HG03060 (cell line): ENCODE results near the gene WNT9A.
"Not testable (repeated sequence)": the region's sequence is repeated elsewhere in the genome, so short reads cannot be mapped to it uniquely, and the experiment has no call there.

ENCODE experiments used
- ATAC-seq: cut with Tn5 transposase; IDR thresholded peaks from one replicate; pipeline ENCODE4 v1.9.1; 2021; ENCODE audit warnings: low read depth, moderate number of reproducible peaks; ENCODE audit not compliant: unreplicated experiment

The WNT9A gene

DNA sequence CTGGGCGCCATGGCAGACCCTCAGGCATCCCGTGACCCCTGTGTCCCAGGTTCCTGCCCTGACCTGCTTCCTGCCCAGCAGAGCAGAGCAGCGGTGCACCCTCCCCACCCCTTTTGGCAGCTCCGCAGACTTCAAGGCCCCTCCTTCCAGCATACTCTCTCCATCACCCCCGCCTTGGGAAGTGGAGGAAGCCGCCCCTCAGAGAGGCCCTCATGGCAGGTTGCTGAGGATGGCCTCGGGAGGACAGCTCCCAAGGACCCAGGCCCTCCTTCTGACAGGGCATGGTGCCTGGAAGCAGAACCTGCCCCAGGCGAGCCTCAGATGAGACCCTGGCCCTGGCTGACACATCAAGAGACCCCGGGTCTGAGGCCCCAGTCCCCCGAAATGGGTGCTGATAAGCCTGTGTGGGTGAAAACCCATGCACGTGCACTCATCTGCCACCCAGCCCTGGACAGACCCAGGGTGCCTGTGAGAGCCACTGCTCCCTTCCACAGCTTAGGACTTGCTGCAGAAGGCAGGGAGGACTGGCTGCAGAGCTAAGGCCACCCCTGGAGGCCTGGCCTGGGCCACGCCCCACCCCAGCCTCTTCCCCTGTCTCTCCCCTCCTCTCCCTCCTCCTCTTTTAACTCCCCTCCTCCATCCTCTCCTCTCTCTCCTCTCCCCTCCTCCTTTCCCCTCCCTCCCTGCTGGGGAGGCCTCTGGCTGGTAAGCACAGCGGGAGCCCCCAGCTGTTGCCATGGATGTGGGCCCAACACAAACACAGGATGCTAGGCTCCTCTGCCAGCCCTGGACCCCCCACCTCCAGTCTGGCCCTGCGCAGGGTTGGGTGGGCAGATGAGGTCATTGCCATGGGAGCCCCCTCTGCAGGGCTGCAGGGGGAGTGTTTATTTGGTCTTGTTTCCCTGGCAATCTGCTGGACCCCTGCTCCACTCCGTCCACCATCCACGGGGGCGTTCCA is 33.7 kb downstream of the WNT9A start:
- no peak for ATAC-seq

DNA sequence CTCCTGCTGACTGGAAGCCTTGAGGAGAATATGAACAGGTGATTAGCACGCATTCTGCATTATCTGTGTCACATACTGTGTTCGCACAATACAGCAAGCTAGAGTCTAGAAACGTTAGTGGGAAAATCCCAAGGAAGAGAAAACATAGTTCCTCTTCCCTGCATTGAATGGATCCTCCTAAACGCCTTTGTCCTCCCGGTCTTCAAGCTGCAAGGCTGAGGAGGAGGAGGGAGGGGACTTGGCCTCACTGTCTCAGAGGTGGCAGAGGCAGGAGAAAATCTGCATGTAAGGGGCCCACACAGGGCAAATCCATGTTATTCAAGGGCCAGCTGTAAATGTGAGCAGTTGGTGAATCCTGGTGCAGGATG is 34.4 kb downstream of the WNT9A start:
- ATAC-seq = no peak

DNA sequence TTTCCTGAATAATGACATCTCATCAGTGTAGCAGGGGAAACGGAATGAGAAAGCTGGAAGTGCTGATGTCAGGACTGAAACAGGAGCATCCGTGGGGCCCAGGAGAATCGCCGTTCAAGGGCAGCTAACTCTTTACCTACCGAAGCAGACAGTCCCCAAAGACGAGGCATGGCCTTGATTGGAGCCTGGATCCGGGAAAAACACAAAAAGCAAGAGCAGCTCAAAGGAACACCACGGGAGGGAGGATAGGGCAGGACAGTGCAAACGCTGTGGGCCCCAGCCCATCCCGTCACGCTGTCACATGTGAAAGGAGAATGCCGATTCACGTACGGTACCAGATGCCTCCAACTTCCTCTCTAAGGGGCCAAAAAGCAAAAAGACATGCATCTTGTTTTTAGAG is 34.9 kb downstream of the WNT9A start:
- ATAC-seq = no peak

DNA sequence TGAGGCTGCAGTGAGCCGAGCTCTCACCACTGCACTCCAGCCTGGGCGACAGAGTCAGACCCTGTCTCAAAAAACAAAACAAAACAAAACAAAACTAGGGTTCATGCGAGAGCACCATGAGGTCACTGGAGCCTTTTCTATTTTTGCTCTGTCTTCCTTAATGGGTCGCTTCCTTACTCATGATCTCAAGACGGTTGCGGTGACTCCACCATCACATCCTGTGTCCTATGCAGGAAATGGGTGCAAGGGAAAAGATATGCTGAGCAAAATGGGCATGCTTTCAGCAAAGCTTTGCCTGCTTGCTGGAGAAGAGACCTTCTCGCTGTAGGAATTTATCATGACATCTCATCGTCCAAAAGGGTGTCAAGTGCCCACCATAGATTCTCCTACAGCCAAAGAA is 36.4 kb downstream of the WNT9A start:
- ATAC-seq = no peak

DNA sequence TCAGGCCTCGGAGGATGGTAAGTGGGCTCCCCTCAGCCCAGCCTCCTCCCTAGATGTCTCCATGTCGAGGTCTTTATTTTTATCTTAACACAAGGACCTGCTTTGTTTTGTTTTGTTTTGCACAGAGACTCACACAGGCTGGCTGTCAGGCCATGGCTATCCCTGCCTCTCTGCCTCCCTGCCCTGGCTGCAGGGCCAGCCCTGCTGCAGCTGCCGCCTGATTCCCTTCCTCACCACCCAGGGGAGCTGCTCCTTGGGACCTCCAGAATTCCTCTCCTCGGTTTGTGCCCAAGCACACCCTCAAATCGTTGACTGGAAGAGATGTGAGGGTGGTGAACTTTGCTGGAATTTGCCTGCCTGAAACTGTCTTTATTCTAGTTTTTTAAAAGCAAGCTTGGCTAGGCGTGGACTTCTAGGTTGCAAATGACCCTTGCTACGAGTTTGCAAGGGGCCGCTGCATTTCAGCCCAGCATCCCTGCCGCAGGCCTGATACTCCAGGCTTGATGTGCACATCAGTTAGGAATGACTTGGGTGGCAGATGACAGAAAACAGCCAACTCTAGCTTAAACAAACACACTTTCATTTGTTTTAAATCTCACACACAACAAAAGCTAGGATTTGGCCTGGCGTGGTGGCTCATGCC is 37.1 kb downstream of the WNT9A start:
- ATAC-seq = no peak

DNA sequence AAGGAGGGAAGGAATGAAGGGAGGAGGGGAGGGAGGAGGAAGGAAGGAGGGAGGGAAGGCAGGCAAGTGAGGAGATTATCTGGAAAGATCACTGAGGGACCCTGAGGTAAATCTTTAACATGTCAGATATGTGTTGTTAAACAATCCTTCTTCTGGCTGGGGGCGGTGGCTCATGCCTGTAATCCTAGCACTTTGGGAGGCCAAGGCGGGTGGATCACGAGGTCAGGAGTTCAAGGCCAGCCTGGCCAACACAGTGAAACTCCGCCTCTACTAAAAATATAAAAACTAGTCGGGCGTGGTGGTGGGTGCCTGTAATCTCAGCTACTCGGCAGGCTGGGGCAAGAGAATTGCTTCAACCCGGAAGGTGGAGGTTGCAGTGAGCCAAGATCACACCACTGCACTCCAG is 37.8 kb downstream of the WNT9A start:
- ATAC-seq = not testable (repeated sequence)

DNA sequence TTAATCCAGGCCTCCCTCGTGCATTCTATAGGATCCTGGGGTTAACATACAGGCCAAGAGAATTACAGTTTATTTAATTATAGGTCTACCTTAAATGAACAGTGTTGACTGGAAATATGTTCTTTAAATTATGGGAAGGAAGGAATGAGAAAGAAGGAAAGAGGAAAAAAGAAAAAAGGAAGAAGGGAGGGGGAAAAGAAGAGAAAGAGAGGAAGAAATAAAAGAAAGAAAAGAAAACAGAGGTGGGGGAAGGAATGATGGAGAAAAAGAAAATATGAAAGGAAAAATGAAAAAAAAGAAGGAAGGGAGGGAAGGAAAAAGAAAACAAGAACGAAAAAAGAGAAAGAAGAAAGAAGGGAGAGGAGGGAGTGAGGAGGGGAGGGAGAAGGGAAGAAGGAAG is 38.5 kb downstream of the WNT9A start:
- ATAC-seq = no peak

DNA sequence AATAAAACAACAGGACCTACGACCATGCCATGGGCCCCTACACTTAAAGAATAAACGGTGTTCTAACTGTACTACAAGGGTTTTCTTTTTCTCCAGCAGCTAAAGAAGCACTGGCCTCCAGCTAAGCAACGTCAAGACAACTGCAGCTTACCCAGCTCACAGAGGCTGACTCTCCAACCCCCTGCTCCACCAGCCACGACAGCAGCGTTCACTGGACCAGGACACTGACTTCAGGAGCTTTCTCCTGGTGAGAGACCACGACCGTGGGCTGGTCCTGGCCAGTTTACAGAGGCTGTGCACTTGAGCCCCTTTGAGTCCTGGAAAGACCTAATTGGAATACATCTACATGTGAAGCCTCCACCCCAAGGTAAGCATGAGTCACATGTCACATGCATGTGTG is 39.4 kb downstream of the WNT9A start:
- no peak for ATAC-seq

DNA sequence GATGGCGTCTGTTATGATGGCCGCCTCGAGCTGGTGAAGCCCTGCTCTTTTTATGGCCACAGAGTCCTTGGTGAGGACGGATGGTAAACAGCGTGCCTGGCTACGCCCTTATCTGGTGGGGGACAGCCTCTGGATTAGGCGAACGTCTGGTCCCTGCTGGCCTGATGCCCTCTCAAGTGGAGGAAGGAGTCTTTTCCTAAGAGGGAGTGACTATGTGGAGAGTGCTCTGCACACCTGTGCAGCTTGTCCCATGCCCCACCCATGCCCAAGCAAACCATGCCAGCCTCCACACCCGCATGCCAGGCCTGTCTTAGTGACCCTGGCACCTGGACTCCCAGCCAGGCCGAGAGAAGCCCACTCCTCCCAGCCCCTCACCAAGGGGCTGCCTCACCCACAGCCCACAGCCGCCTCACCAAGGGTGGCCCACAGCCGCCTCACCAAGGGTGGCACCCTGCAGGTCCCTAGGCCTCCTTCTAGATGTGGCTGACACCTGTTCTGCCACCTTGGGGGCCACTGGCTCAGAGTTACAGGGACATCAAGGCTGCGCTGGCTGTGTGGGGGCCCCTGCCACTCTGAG is 40.2 kb downstream of the WNT9A start:
- ATAC-seq = no peak

DNA sequence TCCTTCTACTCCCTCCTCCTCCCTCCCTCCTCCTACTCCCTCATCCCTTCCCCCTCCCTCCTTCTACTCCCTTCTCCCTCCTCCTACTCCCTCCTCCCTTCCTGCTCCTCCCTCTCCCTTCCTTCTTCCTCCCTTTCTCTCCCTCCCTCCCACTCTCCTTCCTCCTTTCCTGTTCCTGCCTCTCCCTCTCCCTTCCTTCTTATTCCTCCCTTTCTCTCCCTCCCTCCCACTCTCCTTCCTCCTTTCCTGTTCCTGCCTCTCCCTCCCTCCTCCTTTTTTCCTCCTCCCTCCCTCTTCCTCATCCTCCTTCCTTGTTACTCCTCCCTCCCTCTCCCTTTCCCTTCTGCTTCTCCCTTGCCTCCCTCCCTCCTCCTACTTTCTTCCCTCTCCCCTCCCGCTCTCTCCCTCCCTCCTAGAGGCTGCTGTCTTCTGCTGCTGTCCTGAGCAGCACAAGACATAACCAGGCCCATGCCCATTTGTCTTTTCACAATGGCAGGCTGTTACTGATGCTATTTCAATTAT is 41.1 kb downstream of the WNT9A start:
- ATAC-seq = no peak

DNA sequence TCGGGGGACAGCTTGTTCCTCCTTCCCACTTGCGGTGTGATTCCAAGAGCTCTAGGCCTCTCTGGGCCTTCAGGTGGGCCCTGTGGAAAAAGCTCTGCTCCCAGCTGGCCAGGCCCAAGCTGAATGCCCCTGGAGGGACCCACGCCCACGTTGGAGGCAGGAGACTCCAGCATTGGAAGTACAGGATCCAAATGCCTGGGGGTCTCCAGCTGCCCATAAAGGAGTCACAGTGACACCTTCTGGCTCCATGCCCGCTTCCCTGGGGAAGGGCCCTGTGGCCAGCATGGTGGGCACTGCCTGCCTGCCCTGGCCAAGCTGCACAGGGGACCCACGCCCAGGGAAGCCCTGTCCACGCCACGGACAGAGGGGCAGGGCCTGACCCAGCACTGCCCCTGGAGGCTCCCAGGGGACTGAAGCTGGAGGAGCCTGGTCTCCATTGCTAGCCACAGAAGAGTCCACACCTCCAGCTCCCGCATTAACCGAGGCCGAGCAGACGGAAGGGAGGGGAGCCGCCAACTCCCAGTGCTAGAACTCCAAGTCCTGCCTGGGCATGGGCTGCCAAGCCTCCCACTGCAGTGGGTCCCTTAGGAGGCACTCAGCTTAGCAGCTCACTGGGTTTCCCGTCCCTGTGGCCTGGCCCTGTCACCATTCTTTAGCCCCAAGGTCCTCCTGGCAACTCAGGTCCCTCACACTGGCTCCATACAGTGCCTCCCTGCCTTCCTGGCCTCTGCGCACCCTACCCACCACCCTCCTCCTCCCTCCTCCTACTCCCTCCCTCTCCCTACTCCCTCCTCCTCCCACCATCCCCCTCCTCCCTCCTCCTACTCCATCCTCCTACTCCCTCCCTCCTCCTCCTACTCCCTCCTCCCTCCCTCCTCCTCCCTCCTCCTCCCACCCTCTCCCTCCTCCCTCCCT is 41.9 kb downstream of the WNT9A start:
- ATAC-seq = no peak

DNA sequence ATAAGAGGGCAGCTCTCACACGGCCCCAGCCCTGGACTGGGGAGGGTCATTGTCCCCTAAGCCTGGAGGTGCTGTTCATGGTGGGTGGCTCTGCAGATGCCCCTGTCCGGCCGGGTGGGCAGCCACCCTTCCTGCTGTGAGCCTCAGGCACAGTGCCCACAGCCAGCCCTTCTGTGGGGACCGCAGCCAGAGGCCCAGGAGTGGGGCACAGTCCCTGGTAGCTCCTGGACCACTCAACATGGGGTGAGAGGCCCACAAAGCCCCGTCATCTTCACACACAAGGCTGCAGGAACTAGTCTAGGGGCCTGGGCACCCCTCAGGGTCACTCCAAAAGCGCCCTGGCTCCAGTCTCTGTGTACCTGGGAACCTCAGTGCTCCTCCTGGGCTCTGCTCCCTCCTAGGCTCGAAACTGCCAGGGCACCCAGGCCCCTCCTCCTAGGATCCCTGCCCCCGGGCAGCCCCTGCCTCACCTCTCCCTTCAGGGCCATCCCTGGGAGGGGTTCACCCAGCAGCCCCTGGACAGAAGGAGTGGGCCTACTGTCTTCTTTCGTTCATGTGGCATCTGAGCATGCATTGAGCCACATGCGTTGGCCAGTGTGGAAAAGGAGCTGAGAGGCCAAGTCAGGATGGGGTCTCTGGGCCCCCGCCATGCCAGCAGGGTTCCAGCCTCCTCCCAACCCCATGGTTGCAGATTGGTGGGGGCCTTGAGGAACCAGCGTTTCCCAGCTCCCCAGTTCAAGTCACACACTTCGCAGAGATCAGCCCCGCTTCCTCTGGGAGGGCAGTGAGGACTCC is 43.0 kb downstream of the WNT9A start:
- no peak for ATAC-seq

DNA sequence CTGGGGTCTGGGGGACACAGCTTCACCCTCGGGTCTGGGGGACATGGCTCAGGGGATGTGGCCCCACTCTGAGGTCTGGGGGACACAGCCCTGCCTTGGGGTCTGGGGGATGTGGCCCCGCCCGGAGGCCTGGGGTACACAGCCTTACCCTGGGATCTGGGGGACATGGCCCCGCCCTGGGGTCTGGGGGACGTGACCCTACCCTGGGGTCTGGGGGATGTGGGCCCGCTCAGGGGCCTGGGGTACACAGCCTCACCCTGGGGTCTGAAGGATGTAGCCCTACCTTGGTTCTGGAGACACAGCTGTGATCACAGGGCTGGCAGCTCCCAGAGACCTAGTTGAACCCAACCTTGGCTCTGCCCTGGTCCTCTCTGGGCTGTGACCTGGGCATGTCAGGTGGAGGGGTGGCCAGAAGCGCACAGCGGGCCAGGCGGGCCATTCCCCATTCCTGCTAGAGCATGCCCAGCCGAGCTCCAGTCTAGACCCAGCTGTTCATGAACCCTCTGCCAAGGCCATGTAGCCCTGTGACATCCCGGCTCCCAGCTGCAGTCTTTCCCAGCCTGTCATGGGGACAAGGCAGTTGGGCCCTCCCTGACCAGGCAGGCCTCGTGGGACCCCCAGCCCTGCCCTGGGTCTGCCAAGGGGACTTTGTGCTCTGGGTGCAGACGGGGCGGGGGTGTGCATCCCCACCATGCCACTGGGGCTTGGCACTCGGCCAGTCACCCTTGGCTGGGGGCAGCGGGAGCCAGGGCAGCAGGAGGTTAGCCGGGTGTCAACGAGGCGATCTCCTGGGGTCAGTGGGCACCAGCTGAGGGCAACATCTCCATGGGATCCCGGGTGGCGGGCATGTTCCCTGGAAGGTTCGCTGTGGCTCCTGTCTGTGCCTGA is 43.9 kb downstream of the WNT9A start:
- no peak for ATAC-seq

DNA sequence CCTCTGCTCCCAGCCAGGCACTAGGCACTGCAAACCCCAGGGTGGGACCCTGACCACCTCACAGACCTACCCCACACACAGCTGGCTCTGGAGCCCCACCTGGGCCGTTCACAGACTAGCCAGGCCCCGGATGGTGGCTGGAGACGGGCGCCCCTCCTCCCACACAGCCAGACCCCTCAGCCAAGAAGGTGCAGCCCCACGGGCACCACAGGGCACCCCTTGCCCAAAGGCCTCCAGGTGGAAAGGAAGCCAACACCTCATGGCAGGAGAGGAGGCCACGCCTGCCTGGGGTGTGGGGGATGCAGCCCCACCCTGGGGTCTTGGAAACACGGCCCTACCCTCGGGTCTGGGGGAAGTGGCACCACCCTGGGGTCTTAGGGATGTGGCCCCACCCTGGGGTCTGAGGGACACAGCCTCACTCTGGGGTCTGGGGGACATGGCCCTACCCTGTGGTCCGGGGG is 44.6 kb downstream of the WNT9A start:
- ATAC-seq = no peak

DNA sequence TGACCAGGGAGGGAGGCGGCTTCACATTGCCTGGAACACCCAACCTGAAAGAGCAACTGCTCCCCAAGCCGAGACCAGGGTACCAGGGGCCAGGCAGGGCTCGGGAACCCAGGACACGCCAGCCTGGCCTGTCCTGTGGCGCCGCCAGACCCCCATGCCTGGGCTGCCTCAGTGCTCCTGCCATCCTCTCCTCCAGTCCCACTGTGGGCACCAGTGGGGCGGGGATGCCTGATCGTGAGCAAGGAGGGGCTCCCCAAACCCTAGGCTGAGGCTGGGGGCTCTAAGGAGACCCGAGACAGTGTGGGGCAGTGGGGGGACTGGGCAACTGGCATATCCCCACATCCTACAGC is 45.1 kb downstream of the WNT9A start:
- ATAC-seq = no peak

DNA sequence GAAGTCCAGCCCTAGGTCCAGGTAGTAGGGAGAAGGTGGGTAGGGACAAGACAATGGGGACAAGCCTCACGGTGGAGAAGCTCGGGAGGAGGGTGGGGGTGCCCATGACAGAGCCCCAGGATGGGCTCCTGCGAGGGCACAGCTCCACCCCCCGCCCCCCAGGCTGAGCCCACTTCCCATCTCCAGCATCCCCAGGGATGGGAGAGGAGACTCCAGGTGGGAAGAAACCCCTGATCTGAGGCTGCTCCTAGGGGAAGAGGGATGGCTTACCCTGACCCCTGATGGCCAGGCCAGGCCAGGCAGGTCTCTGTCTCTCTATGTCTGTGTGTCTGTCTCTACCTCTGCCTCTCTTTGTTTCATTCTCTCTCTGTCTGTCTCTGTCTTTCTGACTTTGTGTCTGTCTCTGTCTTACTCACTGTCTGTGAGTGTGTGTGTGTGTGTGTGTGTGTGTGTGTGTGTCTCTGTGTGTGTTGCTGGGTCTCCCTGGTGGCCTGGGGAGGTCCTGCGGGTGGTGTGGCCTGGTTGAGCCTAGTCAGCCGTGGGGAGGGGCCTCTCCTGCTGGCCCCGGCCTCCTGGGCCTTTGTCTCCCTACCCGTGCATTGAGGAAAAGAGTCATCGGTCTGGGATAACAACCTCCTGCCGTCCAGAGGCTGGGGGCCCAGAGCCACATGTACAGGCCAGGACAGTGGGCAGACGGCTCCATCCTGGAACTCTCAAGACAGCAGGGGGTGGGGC is 45.7 kb downstream of the WNT9A start:
- no peak for ATAC-seq

DNA sequence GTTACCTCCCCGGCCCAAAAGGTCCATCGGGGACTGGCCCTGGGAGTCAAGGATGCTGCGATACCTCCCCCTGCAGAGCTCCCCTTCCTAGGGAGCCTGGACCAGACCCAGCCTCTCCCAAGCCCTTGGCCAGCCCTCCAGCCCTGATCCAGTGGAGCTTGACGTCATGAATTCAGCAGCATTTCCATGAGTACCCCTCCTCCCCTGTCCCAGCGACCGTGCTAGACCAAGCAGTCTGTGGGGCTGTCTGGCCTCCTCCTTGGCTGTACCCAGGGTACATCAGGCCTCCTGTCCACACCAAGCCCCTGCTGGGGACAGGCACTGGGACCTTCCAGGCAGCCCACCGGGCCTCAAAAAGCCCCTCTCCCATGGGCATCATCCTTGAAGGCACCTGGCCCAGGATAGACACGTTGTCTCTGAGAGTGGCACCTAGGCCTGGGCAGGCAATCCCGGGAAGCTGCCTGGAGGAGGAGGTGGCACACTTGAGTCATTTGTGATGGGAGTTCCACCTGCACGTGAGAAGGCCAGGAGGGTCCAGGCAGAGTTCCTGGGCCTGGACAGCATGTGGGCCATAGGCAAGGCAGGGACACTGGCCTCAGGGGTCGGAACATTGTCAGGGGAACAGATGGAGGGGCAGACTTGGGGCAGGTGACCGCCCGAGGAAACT is 46.4 kb downstream of the WNT9A start:
- ATAC-seq = no peak
